ENCODE results near the gene ARGFX.
A peak's percentile ranks its signal among the peaks of the same experiment; 100 is the strongest.
"Not testable (repeated sequence)": the region's sequence is repeated elsewhere in the genome, so short reads cannot be mapped to it uniquely, and the experiment has no call there.

ARGFX gene

DNA sequence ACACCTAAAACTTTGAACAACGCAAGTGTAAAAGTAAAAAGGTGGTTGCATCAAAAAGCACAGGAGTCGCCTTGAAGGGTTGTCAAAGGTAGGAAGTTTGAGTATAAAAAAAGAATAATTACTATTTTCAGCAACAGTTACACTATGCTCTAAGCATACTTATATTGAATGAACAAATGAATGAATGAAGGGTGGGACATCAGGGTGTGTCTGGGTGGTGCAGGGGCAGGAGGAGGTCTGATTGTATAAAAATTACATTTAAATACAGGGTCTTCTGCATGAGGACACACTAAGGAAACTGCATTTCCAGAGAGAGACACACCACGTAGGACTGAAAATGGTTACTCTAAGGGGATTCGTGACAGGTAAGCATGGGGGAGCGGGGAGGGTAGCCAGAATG, at the start of gene ARGFX:
Gene ARGFX (plus strand): TSS at position 301 of the 400 bp plus-strand sequence. CDS start 2,765 bp downstream, outside the sequence.
- DNase-seq (ENCODE audit: low read depth in 2 of 2) = no peak

DNA sequence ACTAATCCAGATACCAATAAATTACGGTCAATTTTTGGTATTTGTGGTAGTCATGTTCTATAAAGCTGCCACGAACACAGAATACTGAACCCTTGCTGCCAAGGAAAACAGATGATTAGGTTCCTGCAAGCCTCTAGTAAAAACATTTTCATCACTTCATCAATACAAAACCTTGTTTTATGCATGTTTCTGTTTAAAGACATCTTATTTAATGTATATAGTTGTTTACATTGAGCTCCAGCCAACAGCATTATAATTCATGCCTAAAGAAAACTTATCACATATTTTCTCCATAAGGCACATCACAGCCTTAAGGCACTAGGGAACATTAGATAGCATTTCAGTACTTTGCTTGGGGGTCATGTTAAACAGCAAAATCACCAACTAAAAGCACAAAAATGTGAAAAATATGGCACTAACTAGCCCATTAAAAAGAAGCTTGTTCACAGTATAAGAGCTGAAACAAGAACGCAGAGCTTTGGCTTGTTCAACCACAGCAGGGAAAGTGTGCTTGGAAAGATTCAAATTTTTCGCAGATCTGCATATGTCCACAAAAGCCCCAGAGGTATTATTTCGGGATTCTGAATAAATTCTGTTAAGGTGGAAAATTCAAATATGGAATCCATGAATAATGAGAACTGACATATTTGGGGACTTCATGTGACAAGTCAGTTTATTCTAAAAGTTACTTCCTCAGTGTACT, 49.6 kb upstream of the ARGFX start:
- peak in 1 of 2 experiments; percentile 10 for DNase-seq (ENCODE audit: low read depth in 2 of 2)

DNA sequence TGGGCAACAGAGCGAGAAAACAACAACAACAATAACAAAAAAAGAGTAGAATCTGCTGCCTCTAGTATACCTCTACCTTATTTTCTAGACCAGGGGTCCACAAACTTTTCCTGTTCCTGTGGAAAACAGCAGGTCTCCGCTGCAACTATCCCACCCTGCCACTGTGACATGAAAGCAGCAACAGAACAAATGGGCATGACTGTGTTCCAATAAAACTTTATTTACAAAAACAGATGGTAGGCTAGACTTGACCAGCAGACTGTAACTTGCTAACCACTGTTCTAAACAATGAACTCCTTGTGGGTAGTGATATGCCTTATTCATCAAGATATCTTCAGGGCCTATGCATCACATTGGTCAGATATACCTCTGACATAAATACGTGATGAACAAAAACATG, 47.2 kb upstream of the ARGFX start:
- no peak for DNase-seq (ENCODE audit: low read depth in 2 of 2)

DNA sequence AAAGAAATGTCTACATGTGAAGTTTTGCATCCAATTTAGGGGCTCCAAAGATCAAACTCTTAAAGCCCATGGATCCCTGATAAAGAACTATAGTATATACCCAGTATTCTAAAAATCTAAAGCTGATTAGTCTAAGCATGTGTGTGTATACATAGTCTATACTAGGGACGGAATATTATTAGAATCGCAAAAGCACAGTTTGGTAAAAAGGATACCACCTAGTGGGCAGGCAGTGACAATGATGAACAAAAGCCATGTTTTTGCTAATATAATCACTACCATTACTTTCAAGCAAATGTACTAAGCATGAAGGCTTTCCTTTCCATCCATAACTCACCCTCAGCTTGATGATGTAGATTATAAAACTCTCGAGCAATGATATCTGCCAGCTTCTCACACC, 38.4 kb upstream of the ARGFX start:
- no peak for DNase-seq (ENCODE audit: low read depth in 2 of 2)

DNA sequence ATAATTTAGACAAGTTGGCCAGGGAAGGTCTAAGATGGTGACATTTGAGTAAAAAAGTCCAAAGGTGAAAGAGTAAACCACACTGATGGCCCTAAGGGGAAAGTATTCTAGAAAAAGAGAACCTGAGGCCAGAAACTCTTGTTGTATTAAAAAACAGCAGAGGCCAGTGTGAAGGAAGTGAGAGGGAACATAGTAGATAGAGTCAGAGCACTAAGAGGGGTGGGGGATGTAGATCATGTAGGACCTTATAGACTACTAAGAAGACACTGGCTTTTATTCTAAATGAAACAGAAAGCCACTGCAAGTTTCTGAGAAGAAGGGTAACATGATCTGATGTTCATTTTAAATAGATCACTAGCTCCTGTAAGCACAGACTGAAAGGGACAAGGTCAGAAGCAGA, 36.5 kb upstream of the ARGFX start:
- no peak for DNase-seq (ENCODE audit: low read depth in 2 of 2)

DNA sequence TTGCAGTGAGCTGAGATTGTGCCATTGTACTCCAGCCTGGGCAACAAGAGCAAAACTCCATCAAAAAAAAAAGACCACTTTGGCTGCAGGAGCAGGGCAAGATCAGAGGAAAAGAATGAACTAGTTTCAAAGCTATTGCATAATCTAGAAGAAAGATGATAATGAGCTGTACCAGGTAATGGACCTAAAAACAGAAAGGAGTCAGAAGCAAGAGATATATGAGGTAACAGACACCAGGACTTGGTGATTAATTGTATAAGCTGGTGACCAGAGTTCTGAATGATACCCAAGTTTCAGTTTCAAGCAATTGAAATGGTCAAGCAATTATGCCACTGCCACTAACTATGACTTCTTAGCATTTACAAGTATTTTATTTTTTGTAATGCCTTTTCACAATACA, 24.8 kb upstream of the ARGFX start:
- no peak for DNase-seq (ENCODE audit: low read depth in 2 of 2)

DNA sequence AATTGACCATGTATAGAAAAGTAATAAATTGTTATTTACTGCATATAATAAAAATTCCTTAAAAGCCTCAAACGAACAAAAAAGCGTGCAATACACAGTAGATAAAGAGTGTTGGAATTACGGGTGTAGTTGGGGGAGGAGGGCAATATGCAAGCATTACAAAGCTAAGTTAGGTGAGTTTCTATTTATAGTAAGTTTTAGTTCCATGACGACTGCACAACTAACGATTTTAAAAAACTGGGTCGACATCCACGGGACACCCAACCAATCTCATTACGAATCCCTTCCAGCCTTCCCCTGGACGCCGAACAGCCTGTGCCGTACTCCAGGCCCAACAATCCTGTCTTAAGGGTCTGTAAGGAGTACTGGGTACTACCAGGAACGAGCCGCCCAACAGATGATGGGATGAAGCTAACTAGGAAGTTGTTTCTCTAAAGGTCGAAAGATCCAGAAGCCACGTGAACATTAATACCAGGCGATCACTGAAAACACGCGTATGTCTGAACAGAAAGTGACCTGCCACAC, 22.6 kb upstream of the ARGFX start:
- DNase-seq (ENCODE audit: low read depth in 2 of 2) = no peak

DNA sequence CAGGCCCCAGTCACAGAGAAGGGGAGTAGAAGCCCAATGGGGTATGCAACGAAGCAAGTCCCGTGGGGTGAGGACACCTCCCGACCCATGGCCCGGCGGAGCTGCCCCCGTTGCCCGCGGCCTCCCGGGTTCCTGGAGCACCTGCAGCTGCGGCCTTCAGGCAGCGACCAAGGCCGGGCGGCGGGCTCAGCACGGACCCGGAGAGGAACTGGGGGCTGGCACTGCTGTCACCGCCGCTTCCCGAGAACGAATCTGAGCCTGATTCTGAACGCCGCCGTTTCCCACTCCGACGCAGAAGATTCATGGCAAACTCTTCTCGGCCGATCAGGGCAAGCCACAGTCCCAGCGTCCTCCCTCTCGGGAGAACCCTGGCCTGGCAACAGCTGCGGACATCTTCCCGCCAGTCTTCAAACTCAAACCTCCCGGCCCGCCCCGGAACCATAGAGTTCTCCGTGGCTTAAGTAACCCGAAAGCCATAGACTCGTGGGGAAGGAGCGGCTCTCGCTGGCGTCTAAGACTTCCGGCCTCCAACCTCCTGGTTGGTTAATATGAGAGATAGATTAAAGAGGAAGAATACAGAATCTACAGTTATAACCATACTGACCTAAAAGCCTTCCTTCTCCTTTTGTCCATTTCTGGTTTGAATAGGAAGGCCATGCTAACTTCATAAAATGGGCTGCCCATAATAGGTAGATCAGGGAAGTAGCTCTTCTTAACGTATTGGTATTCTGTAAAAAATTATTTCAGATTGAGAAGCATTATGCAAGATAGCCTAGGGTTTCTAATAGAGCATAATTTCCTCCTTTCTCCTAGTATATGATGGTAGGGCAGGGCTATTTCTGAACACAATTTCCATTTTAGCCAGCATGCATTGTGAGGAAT, 21.9 kb upstream of the ARGFX start, which contains the start of gene POLQ:
Gene POLQ (minus strand): TSS at position 415 of the 882 bp plus-strand sequence. CDS start 111 bp downstream, at position 304.
- DNase-seq (ENCODE audit: low read depth in 2 of 2) = peak; percentile 83 to 86

DNA sequence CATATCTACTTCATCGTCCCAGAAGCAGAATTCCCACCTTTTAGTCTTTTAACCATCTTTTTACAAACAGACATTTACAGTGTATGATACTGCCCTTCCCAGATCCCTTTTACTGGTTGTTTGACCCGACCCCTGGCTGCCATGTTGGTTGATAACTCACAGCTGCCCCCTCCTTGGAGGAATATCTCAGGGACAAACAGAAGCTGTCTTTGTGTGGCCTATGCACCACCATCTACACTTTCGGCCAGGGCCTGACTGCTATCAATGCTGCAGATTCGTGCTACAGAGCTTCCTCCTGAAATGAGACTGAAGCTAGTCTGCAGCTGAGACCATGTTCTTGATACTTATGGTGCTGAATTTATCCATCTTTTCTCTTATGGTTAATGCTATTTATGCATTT, 15.4 kb upstream of the ARGFX start:
- no peak for DNase-seq (ENCODE audit: low read depth in 2 of 2)

DNA sequence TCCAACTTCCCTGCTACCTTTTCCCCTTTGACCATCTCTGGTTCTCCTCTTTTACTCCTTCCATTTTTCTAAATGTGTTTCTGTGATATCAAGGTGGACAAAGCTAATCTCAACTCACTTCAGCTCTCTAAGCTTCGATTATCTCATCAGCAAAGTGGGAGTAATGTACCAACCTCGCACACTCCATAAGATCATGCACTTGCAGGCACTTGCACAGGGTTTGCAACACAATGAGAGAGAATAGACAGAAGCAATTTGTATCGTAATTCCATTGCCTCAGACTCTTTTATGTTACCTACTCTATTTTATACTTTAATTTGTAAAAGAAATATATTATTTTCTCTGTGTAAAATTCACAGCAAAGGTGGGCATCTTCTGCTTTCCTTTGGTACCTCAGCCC, 15.0 kb upstream of the ARGFX start:
- DNase-seq (ENCODE audit: low read depth in 2 of 2) = no peak

DNA sequence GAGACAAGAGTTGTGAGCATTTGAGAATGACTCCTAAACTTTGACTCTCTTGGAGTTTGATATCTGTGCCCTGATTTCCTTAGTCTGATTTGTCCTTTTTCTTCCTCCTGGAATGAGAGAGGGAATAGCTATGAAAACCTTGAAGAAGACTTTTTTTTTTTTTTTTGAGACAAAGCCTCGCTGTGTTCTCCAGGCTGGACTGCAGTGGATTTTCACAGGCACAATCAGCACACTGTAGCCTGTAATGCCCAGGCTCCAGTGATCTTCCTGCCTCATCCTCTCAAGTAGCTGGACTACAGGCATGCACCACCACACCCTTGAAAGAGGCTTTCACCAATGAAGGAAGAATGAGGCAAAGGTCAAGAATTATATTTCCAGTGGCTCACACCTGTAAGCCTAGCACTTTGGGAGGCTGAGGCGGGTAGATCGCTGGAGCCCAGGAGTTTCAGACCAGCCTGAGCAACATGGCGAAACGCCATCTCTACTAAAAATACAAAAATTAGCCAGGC, 10.3 kb upstream of the ARGFX start:
- no peak for DNase-seq (ENCODE audit: low read depth in 2 of 2)

DNA sequence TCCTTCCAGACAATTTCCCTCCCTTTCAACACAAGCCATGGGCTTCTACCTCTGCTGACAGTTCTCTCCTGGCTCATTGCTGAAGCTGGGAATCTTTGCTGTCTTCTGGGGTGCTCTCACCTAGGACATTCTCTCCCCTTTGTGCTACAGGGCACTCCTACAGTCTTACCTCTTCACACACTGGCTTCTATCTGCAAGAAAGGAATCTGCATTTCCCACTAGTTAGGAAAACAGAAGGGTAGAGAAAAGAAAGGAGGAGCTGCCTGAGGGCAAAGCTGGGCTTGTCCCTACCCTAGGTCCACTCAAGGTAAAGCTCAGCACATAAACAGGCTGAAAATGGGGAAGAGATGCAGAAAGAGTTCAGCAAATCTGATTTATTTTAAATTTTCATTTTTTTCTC, 5.6 kb upstream of the ARGFX start:
- DNase-seq (ENCODE audit: low read depth in 2 of 2) = no peak

DNA sequence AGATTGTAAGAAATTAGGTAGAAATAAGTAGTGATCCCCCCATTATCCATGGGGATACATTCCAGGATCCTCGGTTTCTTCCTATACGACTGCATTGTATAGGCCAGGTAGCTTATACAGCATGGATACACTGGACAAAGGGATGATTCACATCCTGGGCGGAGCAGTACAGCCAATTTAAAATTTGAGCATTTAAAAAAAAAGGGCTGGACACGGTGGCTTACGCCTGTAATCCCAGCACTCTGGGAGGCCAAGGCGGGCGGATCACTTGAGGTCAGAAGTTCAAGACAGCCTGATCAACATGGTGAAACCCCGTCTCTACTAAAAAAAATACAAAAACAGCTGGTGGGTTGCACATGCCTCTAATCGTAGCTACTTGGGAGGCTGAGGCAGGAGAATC, 976 bp upstream of the ARGFX start:
- no peak for DNase-seq (ENCODE audit: low read depth in 2 of 2)

DNA sequence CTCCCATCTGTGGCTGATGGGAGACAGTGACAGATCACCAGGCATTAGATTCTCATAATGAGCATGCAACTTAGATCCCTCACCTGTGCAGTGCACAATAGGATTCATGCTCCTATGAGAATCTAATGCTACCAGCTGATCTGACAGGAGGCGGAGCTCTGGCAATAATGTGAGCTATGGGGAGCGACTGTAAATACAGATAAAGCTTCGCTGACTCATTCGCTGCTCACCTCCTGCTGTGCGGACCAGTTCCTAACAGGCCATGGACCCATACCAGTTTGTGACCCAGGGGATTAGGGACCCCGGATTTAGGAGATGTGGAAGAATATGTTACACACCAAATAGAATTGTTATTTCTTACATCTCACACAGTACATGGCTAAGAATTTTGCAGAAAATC, 6.7 kb downstream of the ARGFX start:
- no peak for DNase-seq (ENCODE audit: low read depth in 2 of 2)

DNA sequence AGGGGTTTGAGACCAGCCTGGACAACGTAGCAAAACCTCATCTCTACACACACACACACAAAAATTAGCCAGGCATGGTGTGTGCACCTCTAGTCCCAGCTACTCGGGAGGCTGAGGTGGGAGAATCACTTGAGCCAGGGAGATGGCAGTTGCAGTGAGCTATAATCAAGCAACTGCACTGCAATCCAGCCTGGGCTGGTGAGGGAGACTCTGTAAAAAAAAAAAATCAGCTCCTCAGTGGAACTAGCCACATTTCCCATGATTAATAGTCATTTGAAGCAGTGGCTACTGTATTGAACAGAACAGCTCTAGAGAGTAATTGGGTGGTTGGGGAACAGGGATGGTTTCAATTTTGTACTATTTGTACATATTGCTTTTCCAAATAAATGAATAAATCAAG, 13.9 kb downstream of the ARGFX start:
- no peak for DNase-seq (ENCODE audit: low read depth in 2 of 2)

DNA sequence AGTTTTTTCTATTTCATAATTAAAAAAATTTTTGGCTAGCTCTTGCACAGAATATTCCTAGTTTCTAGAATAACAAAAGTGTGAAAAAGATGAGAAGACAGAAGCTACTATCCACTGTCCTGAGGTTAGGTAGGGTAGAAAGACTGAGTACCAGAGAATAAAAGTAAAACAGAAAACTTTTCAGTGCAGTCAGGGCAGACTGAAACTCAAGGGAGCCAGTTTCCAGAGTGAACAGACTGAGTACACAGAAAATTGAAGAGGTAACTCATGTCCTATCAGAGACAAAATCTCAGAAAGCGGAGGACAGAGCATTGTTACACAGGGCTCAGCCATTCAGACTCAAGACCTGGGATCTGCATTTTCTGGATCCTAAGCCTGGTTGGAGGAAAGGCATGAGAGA, 16.7 kb downstream of the ARGFX start:
- no peak for DNase-seq (ENCODE audit: low read depth in 2 of 2)

DNA sequence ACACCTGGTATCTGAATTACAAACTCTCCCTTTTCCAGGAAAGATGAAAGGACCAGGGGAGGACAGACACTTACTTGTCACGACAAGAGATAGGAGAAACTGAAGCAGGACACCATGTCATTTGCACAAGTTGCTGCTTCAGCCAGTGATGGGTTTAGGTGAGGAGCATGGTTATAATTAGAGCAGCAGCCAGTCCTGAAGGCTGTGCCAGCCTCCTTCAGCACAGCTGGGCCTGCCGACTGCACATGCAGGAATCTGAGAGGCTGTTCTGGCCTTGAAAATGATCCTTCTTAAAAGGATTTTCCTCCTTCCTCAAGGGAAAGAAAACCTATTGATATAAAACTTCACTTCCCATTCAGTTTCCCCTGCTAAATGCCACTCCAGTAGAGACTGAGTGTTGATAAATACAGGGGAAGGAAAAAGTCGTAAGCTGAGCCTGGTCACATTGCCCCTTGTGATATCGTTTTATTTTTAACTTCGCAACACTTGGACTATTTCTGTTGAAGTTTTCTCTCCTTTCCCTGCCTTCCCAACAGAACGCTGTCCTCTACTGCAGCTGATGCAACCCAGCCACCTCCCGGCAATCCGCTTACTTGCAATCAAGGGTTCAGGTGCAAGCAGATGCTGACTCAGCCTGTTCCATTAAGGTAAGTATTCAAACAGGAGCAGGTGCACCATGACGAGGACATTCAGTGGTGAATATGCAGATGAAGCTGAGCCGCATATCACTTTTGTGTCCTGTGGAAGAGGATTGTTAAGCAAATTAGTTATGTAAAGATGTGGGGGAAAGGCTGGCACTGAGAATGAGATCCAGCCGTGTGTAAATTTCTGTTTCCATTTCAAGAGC, 25.3 kb downstream of the ARGFX start, which contains the start of gene FBXO40:
Gene FBXO40 (plus strand): TSS at position 524 of the 847 bp plus-strand sequence. CDS start 27,197 bp downstream, outside the sequence.
- no peak for DNase-seq (ENCODE audit: low read depth in 2 of 2)

DNA sequence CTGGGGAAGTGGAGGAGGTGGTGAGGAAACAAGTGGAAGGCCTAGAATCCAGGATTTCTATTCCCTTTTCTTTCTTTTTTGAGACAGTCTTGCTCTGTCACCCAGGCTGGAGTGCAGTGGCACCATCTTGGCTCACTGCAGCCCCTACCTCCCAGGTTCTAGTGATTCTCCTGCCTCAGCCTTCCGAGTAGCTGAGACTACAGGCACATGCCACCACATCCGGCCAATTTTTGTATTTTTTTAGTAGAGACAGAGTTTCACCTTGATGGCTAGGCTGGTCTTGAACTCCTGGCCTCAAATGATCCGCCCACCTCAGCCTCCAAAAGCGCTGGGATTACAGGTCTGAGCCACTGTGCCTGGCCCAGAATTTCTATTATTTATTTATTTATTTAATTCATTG, 26.1 kb downstream of the ARGFX start:
- not testable (repeated sequence) for DNase-seq (ENCODE audit: low read depth in 2 of 2)

DNA sequence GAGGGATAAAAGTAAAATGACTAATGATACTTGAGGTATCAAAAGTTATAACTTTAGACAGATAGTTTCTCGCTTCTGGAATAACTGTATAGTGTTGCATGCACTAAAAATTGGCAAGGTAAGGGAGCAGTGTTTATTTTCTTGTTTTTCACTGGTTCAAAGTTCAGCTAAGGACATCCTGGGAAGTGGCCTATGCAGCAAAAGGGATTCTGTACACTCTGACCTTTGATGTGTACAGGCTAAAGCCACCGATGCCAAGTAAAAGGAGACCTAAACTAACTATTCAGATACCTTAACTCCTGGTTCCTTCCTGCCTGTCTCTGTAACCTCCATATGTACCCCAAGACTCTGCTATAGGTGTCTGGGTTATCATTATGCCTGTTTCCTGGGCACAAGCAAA, 27.1 kb downstream of the ARGFX start:
- no peak for DNase-seq (ENCODE audit: low read depth in 2 of 2)

DNA sequence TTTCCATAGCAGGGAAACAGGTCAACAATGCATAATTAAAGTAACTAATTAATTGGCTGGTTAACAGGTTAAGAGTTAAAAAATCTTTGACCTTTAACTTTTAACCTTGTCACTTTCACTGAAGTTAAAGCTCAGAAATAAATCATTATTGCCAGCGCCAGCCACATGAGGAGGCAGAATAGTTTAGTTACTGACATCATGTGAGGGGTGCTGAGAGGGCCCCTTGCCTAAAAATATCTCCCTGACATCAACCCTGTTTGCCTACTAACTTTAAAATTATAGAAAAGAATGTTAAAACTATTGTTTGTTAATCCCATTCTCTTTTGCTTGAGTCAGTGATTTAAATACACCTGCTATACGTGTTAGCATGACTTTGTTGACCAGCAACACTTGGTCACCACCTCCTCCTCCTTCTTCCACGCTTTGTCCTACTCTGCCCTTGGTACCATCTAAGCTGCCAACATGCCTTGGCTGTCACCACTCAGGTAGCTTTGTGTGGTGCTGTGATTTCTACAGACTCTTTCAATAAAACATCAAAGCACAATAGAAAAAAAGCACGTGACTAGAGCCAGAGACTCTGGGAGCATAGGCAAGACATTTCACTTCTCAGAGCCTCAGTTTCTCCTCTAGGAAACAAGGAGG, 28.1 kb downstream of the ARGFX start:
- no peak for DNase-seq (ENCODE audit: low read depth in 2 of 2)

DNA sequence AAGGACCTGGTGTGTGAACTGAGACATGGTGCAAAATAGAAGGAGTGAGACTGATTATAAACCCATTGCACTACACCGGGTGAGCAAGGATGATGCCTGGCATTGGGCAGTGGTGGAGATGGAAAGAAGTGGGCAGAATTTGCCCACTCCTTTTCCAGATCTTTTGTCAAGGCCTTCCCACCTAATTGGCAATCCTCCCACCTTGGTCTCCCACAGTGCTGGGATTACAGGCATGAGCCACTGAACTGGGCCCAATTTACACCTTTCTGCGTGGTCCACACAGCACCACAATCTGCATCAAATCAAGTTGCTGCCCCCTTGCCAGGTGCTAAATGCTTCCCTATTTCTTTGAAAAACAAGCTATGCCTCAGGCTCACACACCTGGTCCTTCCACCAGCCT, 30.8 kb downstream of the ARGFX start:
- DNase-seq (ENCODE audit: low read depth in 2 of 2) = no peak

Data from fibroblast of skin of left quadriceps (primary cell).